HCT116 (cell line): ENCODE results near the gene PPP2R5C. TPM values are rescaled to one million over a fixed set of nuclear protein-coding genes. Genes with fewer than 3 reads are reported as not detected.

ENCODE experiments used
- ATAC-seq: fragments of 200-7000 bp; cut with Tn5 transposase; 2 replicates; pipeline ENCODE4 v1.9.1; 2020; ENCODE audit warnings: mild to moderate bottlenecking, moderate library complexity
- BruUV-seq: library from RNA; stranded (reverse); fragments of 400-500 nt; replicated peaks from 2 replicates; lab custom pipeline; 2021; lab: Mats Ljungman, UMichigan
- CTCF ChIA-PET: fragments of 300-600 bp; sonication (Branson Sonifier 250); formaldehyde crosslinking; loops from one replicate; lab custom pipeline; 2021; ENCODE audit warnings: antibody characterized with exemption; lab: Charles Lee
- POLR2A ChIA-PET: fragments of 300-600, 350-600 bp; sonication (Branson Sonifier 250); formaldehyde crosslinking; loops from one replicate; lab custom pipeline; 2021; ENCODE audit warnings: antibody characterized with exemption; lab: Charles Lee
- RAD21 ChIA-PET, 2 experiments: fragments of 300-600 bp; sonication (Branson Sonifier 250); formaldehyde crosslinking; loops; one replicate each; lab custom pipeline; 2023; ENCODE audit warnings: low total read pairs in 2 of 2; ENCODE audit not compliant: uncharacterized antibody in 2 of 2, unreplicated experiment in 2 of 2, low non-redundant PET in 1 of 2; lab: Charles Lee
- DNase-seq: peaks from one replicate; pipeline ENCODE4 v3.0.0-alpha.2; 2010; ENCODE audit warnings: low read depth, low spot score
- H2AFZ ChIP-seq: fragments of 200-600 bp; shearing (Covaris generic), sonication (generic); 2 replicates; pipeline ENCODE4 v1.6.1; 2017; ENCODE audit warnings: low read depth, mixed run types, mixed read lengths, antibody characterized with exemption, low read length; ENCODE audit not compliant: poor library complexity, severe bottlenecking
- H3K27ac ChIP-seq: 2 replicates; pipeline ENCODE4 v1.5.1; 2012; ENCODE audit warnings: low read depth, low read length
- H3K27me3 ChIP-seq: fragments of 200-600 bp; sonication (generic); 2 replicates; pipeline ENCODE4 v1.6.1; 2016; ENCODE audit warnings: mixed run types, low read length, mixed read lengths; ENCODE audit not compliant: insufficient read depth
- H3K36me3 ChIP-seq, 2 experiments: fragments of 200-500 bp in 1 of 2; fragments of 200-600 bp in 1 of 2; sonication (Bioruptor generic) in 1 of 2; sonication (generic) in 1 of 2; 2 replicates each; pipeline versions ENCODE4 v1.5.1 to v1.6.1; 2014 to 2016; ENCODE audit warnings: low read length in 2 of 2, inconsistent platforms in 1 of 2, mixed read lengths in 1 of 2, mixed run types in 1 of 2; ENCODE audit not compliant: insufficient read depth in 2 of 2, control insufficient read depth in 1 of 2
- H3K4me1 ChIP-seq, 2 experiments: fragments of 200-600 bp in 1 of 2; sonication (generic) in 1 of 2; 2 replicates each; pipeline versions ENCODE4 v1.5.1 to v1.6.1; 2012 to 2017; ENCODE audit warnings: low read length in 2 of 2, inconsistent platforms in 1 of 2, mild to moderate bottlenecking in 1 of 2, mixed read lengths in 1 of 2, mixed run types in 1 of 2, moderate library complexity in 1 of 2; ENCODE audit not compliant: insufficient read depth in 2 of 2, control insufficient read depth in 1 of 2
- H3K4me2 ChIP-seq: fragments of 200-600 bp; sonication (generic); 2 replicates; pipeline ENCODE4 v1.6.1; 2017; ENCODE audit warnings: mixed run types, low read length, mixed read lengths
- H3K4me3 ChIP-seq, 2 experiments: fragments of 200-600 bp in 1 of 2; sonication (generic) in 1 of 2; replicated peaks in 1 of 2; 2 replicates each; pipeline ENCODE4 v1.5.1; 2011 to 2016; ENCODE audit warnings: low read length in 2 of 2, control low read depth in 1 of 2, low read depth in 1 of 2, mild to moderate bottlenecking in 1 of 2, mixed read lengths in 1 of 2, mixed run types in 1 of 2
- H3K79me2 ChIP-seq: fragments of 200-600 bp; sonication (generic); 2 replicates; pipeline ENCODE4 v1.6.1; 2017; ENCODE audit warnings: mild to moderate bottlenecking, mixed run types, low read length, moderate library complexity, mixed read lengths; ENCODE audit not compliant: insufficient read depth
- H3K9ac ChIP-seq: fragments of 200-600 bp; sonication (generic); 2 replicates; pipeline ENCODE4 v1.6.1; 2016; ENCODE audit warnings: low read length, mixed read lengths
- H3K9me2 ChIP-seq: fragments of 200-600 bp; sonication (generic), shearing (Covaris generic); 2 replicates; pipeline ENCODE4 v1.6.1; 2017; ENCODE audit warnings: mixed run types, mild to moderate bottlenecking, moderate library complexity; ENCODE audit not compliant: insufficient read depth
- H3K9me3 ChIP-seq, 2 experiments: fragments of 200-500 bp in 1 of 2; fragments of 200-600 bp in 1 of 2; sonication (Bioruptor generic) in 1 of 2; sonication (generic) in 1 of 2; 2 replicates each; pipeline ENCODE4 v1.6.1; 2014 to 2017; ENCODE audit warnings: low read length in 2 of 2, mixed read lengths in 2 of 2, inconsistent platforms in 1 of 2, low read depth in 1 of 2, mild to moderate bottlenecking in 1 of 2, mixed run types in 1 of 2, moderate library complexity in 1 of 2; ENCODE audit not compliant: control insufficient read depth in 1 of 2, insufficient read depth in 1 of 2
- H4K20me1 ChIP-seq: fragments of 200-600 bp; sonication (generic), shearing (Covaris generic); 2 replicates; pipeline ENCODE4 v1.6.1; 2017; ENCODE audit warnings: mixed run types, mild to moderate bottlenecking, moderate library complexity; ENCODE audit not compliant: insufficient read depth
- CTCF ChIP-seq, 3 experiments: fragments of 200-600 bp in 1 of 3; sonication (generic) in 1 of 3; IDR thresholded peaks in 2 of 3; conservative IDR thresholded peaks in 1 of 3; 2 replicates each; pipeline ENCODE4 v1.5.1; 2012 to 2017; ENCODE audit warnings: low read depth in 2 of 3, low read length in 2 of 3, antibody characterized with exemption in 1 of 3, borderline replicate concordance in 1 of 3, control low read depth in 1 of 3, mild to moderate bottlenecking in 1 of 3, mixed read lengths in 1 of 3, mixed run types in 1 of 3, moderate library complexity in 1 of 3; ENCODE audit not compliant: insufficient read depth in 1 of 3
- ELF1 ChIP-seq: IDR thresholded peaks from 2 replicates; pipeline ENCODE4 v1.6.1; 2012; ENCODE audit warnings: low read depth, borderline replicate concordance
- EZH2 ChIP-seq: fragments of 200-600 bp; sonication (generic); IDR thresholded peaks from 2 replicates; pipeline ENCODE4 v1.6.1; 2017; ENCODE audit warnings: antibody characterized with exemption, mixed run types
- JUND ChIP-seq: IDR thresholded peaks from 2 replicates; pipeline ENCODE4 v1.6.1; 2012
- MAX ChIP-seq: IDR thresholded peaks from 2 replicates; pipeline ENCODE4 v1.6.1; 2012
- RAD21 ChIP-seq: IDR thresholded peaks from 2 replicates; pipeline ENCODE4 v1.6.1; 2012; ENCODE audit warnings: low read depth, mild to moderate bottlenecking
- REST ChIP-seq: IDR thresholded peaks from 2 replicates; pipeline ENCODE4 v1.6.1; 2012; ENCODE audit warnings: low read depth
- SIN3A ChIP-seq: IDR thresholded peaks from 2 replicates; pipeline ENCODE4 v1.6.1; 2012; ENCODE audit warnings: low read depth
- TCF7L2 ChIP-seq: IDR thresholded peaks from 2 replicates; pipeline ENCODE4 v1.7.0; 2011; ENCODE audit warnings: borderline replicate concordance, inconsistent platforms; ENCODE audit not compliant: insufficient read depth, insufficient read length; ENCODE audit errors: extremely low read depth
- YY1 ChIP-seq: IDR thresholded peaks from 2 replicates; pipeline ENCODE4 v1.6.1; 2011; ENCODE audit warnings: low read length, low read depth, moderate library complexity, mild to moderate bottlenecking; ENCODE audit not compliant: insufficient replicate concordance; ENCODE audit errors: extremely low read depth
- intact Hi-C: fragments of 100-400 bp; cut with micrococcal nuclease; formaldehyde crosslinking; loops from 2 replicates; pipeline ENCODE4 v1.10.0; 2022
- total RNA-seq: library from RNA; stranded (reverse); gene quantifications from one replicate; pipeline ENCODE4 v1.2.1, GENCODE V29; 2021; ENCODE audit not compliant: unreplicated experiment

The PPP2R5C gene
- total RNA-seq, 1 experiment from 2014 or later = 117 TPM

- BruUV-seq = no TSS peak
- Histone ChIP-seq H3K27me3 (no peaks in the 10 kb centered on the region), H2AFZ (no peak overlapping the region), H4K20me1 (no peaks in the 10 kb centered on the region), H3K27ac (no peak overlapping the region), H3K9me3 (no peaks in the 10 kb centered on the region), H3K79me2 (peaks cover 97% of the 10 kb centered on the region), H3K4me1 (peaks cover 0 to 5% of the 10 kb centered on the region in 2 experiments; a peak in 3 of 4 replicates), H3K9ac (no peak overlapping the region), H3K9me2 (no peaks in the 10 kb centered on the region), H3K4me3 (no peak overlapping the region), H3K36me3 (no peaks in the 10 kb centered on the region), H3K4me2 (no peak overlapping the region)
- no peak for TF ChIP-seq REST
- no peak for TF ChIP-seq TCF7L2
- POLR2A ChIA-PET = no interaction called here
- DNase-seq (no peak), ATAC-seq (no peak)
- CTCF ChIA-PET = no interaction called here
- intact Hi-C loops = no loop called here
- RAD21 ChIA-PET = no interaction called here
These were observed 54.5 kb downstream of the PPP2R5C start for GRCh38 chr14:101815994-101816393.

- H3K9me3 ChIP-seq = no peaks in the 10 kb centered on the region
- ChIA-PET POLR2A (no interaction called here), RAD21 (no interaction called here), CTCF (no interaction called here)
- no peak overlapping the region for H3K27ac ChIP-seq
- H3K36me3 ChIP-seq = no peaks in the 10 kb centered on the region
- H3K4me2 ChIP-seq = no peak overlapping the region
- no peaks in the 10 kb centered on the region for H3K4me1 ChIP-seq
- no peak overlapping the region for H3K9ac ChIP-seq
- 0 out of 2 replicates have a peak, but pooled peaks cover 3% of the 10 kb centered on the region for H4K20me1 ChIP-seq
- no TSS peak for BruUV-seq
- H3K79me2 ChIP-seq = peaks cover 96% of the 10 kb centered on the region
- ATAC-seq (no peak), DNase-seq (no peak)
- intact Hi-C loops = no loop called here
- no peak overlapping the region for H2AFZ ChIP-seq
- H3K9me2 ChIP-seq = no peaks in the 10 kb centered on the region
- no peaks in the 10 kb centered on the region for H3K27me3 ChIP-seq
- no peak overlapping the region for H3K4me3 ChIP-seq
- TF ChIP-seq MAX = no peak
- no peak for TF ChIP-seq CTCF (IDR thresholded peaks at IDR 0.05 in 2 of 3, conservative IDR thresholded peaks at IDR 0.05 in 1 of 3; ENCODE audit: borderline replicate concordance in 1 of 3, insufficient read depth in 1 of 3, low read depth in 2 of 3, low read length in 2 of 3)
- no peak for TF ChIP-seq JUND
- TF ChIP-seq SIN3A = no peak
- TF ChIP-seq YY1 = no peak
- no peak for TF ChIP-seq ELF1
- no peak for TF ChIP-seq EZH2
- no peak for TF ChIP-seq RAD21
These were observed 56.0 kb downstream of the PPP2R5C start for GRCh38 chr14:101817501-101818001.
